Fibroblast of lung (primary cell): ENCODE measurements around the gene WDR31.
"Not testable (repeated sequence)": the region's sequence is repeated elsewhere in the genome, so short reads cannot be mapped to it uniquely, and the experiment has no call there.

Experiments used
- EZH2 ChIP-seq: IDR thresholded peaks from 2 replicates; pipeline ENCODE4 v1.5.1; 2012; ENCODE audit warnings: low read length, control low read depth, mild to moderate bottlenecking; ENCODE audit errors: missing control alignments
- TF ChIP-seq, protein P1 (sequence below), 2 donors: IDR thresholded peaks in 1 of 2; conservative IDR thresholded peaks in 1 of 2; 1 replicate in 1 of 2; 2 replicates in 1 of 2; pipeline ENCODE4 v1.5.1; 2011 to 2012; ENCODE audit warnings: low read length in 2 of 2, control low read depth in 1 of 2, inconsistent platforms in 1 of 2, low read depth in 1 of 2, mild to moderate bottlenecking in 1 of 2

GRCh38 chr9:113379094-113379828, 39.2 kb upstream of the WDR31 start:
- TF ChIP-seq, protein P1, sequence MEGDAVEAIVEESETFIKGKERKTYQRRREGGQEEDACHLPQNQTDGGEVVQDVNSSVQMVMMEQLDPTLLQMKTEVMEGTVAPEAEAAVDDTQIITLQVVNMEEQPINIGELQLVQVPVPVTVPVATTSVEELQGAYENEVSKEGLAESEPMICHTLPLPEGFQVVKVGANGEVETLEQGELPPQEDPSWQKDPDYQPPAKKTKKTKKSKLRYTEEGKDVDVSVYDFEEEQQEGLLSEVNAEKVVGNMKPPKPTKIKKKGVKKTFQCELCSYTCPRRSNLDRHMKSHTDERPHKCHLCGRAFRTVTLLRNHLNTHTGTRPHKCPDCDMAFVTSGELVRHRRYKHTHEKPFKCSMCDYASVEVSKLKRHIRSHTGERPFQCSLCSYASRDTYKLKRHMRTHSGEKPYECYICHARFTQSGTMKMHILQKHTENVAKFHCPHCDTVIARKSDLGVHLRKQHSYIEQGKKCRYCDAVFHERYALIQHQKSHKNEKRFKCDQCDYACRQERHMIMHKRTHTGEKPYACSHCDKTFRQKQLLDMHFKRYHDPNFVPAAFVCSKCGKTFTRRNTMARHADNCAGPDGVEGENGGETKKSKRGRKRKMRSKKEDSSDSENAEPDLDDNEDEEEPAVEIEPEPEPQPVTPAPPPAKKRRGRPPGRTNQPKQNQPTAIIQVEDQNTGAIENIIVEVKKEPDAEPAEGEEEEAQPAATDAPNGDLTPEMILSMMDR (conservative IDR thresholded peaks at IDR 0.05 in 1 of 2, IDR thresholded peaks at IDR 0.05 in 1 of 2; ENCODE audit: low read depth in 1 of 2, low read length in 2 of 2), result not testable (repeated sequence)
- not testable (repeated sequence) for TF ChIP-seq EZH2
